Activated CD4-positive, alpha-beta T cell treated with anti-CD3 and anti-CD28 coated beads, Interleukin-10, Interleukin-2, amounts not matched to agents 100 ng/mL and 50 ng/mL, durations not matched to agents 16 hours and 8 hours (primary cell): Measurements from ENCODE around the gene BACE2.

Experiments used
- DNase-seq: peaks from one replicate; pipeline ENCODE4 v3.0.0-alpha.2; 2020

Gene BACE2

DNA sequence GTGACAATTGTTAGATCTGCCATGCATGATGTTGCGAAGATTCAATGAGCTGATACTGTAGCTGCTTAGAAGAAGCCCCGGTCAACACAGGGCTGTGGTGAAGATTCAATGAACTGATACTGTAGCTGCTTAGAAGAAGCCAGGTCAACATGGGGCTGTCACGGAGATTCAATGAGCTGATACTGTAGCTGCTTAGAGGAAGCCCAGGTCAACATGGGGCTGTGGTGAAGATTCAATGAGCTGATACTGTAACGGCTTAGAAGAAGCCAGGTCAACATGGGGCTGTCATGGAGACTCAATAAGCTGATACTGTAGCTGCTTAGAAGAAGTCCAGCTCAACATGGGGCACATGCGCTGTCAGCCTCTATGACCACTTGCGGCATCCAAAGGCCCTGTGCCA, 18.8 kb upstream of the BACE2 start:
- no peak for DNase-seq

DNA sequence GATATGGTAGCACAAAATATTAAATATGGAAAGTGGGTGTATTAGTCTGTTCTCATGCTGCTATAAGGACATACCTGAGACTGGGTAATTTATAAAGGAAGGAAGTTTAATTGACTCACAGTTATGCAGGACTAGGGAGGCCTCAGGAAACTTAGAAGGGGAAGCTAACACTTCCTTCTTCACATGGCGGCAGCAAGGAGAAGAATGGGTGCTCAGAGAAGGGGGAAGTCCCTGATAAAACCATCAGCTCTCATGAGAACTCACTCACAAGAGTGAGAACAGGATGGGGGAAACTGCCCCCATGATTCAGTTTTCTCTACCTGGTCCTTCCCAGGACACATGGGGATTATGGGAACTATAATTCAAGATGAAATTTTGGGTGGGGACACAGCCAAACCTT, 15.8 kb upstream of the BACE2 start:
- DNase-seq, result no peak

GRCh38 chr21:41153443-41153842, 14.5 kb upstream of the BACE2 start:
- no peak for DNase-seq

- DNase-seq, result no peak
These were observed 11.8 kb upstream of the BACE2 start for GRCh38 chr21:41156142-41156541.

GRCh38 chr21:41158026-41158425, 9.9 kb upstream of the BACE2 start:
- no peak for DNase-seq

DNA sequence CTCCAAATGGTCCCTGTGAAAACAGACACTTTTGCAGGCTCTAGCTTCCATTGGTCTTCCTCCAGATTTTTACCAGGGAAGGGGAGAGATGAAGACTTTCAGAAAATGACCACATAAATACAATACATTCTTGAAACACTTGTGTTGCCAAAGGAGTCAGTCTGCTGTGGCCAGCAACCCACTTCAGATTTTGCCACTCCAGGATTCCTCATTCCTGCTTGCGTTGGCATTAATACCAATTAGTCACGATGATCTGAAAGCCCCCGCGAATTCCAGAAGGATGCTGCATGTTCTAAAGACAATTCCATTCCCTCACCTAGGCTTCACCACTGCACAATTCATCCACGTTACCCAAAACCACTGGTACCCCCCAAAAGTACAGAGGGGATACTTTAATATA, 7.9 kb upstream of the BACE2 start:
- no peak for DNase-seq

GRCh38 chr21:41161428-41161827, 6.5 kb upstream of the BACE2 start:
- no peak for DNase-seq

DNA sequence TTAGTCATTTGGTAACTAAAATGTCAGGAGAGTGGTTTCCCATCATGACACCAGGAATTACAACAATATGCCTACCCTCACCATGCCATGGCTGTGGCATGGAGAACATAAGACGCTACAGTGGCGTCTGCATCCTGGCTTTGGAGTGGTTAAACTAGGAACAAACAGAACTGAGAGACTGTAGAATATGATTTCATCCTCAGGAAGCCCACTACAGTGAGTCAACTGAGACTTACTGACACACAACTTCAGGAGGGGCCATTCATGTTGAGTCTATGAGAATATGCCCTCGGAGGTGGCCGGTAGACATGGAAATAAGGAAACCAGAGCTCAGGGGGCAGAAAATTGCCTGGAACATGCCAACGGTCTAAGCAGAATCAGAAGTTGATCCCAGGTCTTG, 5.9 kb upstream of the BACE2 start:
- DNase-seq, result no peak

DNA sequence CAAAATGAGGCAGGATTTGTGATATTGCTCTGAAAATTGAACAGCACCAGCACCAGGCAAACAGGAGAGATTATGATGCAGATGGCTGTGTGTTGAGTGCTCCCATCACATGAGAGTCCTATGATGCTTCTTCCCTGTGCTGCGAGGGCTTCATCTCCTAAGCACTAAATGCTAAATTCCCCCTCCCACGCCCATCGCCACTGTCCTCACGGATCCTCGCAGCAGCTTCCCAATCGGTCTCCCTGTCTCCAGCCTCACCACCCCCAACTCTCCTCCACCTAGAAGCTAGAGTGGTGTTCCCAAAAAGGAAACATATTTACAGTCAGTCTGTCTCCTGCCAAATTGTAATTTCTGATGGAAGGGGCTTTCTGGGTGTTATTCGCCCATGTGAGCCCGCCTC, 4.9 kb upstream of the BACE2 start:
- DNase-seq, result no peak

DNA sequence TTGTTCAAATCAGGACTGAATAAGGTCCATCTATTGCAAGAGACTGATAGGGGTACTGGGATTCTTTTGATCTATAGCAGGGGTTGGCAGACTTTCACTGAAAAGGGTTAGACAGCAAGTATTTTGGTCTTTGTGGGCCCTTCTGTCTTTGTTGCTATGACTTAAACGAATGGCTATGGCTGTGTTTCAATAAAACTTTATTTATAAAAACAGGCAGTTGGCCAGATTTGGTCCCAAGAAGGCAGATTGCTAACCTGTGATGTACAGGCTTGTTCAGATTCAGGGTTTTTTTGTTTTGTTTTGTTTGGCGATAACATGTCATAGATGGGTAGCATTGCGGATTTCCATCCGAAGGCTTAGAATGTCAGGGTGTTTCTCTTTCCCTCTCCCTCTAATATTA, 3.9 kb upstream of the BACE2 start:
- no peak for DNase-seq

GRCh38 chr21:41164981-41165655, 2.8 kb upstream of the BACE2 start:
- DNase-seq, result no peak

GRCh38 chr21:41166884-41167283, 1.1 kb upstream of the BACE2 start:
- DNase-seq, result no peak

GRCh38 chr21:41168391-41169257, 664 bp downstream of the BACE2 start:
- no peak for DNase-seq

DNA sequence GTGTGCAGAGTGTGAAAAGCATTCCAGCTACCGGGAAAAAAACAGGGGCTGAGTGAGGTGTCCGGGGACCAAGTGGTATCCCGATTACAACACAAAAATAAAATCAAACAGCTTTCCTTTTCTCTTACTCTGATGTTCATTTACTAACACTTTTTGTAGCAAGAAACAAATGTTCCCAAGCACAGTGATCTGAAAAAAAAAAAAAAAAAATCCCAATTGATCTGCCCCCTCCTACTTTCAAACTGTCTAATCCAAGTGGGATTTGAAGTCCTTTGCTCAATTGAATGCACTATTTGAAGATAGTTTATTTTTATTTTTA, 1.3 kb downstream of the BACE2 start:
- no peak for DNase-seq

GRCh38 chr21:41169701-41170100, 1.7 kb downstream of the BACE2 start:
- DNase-seq, result no peak

- peak; percentile 30 for DNase-seq
These were observed 2.5 kb downstream of the BACE2 start for GRCh38 chr21:41170442-41170841.

- DNase-seq, result no peak
These were observed 3.1 kb downstream of the BACE2 start for GRCh38 chr21:41170859-41171609.

- DNase-seq, result no peak
These were observed 7.1 kb downstream of the BACE2 start for GRCh38 chr21:41175080-41175479.

- DNase-seq, result no peak
These were observed 8.9 kb downstream of the BACE2 start for GRCh38 chr21:41176846-41177245.

GRCh38 chr21:41180752-41181151, 12.8 kb downstream of the BACE2 start:
- no peak for DNase-seq

- no peak for DNase-seq
These were observed 14.6 kb downstream of the BACE2 start for GRCh38 chr21:41182547-41182946.

DNA sequence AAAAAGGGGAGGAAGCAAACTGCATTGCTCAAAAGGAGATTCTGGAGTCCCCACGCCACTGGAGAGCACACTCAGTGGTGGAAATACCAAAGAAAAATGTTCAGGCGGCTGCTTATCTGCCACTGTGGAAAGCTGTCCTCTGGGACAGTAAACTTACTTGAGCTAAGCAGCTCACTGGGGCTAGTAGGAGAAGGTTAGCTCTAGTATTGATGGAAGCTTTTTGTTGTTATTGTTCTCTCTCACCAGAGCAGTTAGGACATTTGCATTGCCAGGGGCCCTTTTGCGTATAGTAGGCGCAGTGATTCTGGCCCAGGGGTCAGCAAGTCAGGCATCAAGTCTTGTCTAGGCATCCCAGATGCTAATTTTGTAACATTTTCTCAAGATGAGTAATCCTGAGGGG, 15.6 kb downstream of the BACE2 start:
- no peak for DNase-seq

DNA sequence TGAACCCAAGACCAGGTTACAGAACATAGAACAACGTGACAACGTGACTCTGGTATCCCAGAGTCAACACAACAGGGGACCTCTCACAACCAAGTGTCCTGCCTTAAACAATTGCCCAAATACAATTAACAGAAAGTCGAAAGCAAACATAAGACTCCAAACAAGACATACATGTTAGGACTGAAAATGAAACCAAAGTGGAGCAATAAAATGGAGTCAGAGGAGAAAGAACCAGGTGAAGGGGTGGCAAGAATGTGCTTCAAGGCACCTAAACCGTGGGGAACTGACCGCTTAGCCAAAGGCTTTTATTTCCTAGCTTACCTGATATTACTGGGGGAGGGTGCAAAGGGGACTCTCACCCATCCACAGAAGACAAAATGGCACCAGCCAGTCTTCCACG, 17.8 kb downstream of the BACE2 start:
- no peak for DNase-seq
